K562 (cell line): ENCODE results near the gene LINS1. TPM values are rescaled to one million over a fixed set of nuclear protein-coding genes. Genes with fewer than 3 reads are reported as not detected.

Experiments used
- CCAR2 ChIP-seq: fragments of 200-400 bp; formaldehyde crosslinking; IDR thresholded peaks from 2 replicates; pipeline ENCODE4 v1.6.1; 2017; ENCODE audit warnings: mild to moderate bottlenecking, low read depth, low read length
- HOMEZ ChIP-seq: fragments of 250-450 bp; sonication (Bioruptor Pico); IDR thresholded peaks from 2 replicates; pipeline ENCODE4 v1.4.0; 2020; ENCODE audit warnings: mild to moderate bottlenecking, moderate library complexity
- MLX ChIP-seq, 2 experiments: fragments of 450-650 bp in 1 of 2; sonication (generic) in 1 of 2; formaldehyde crosslinking; conservative IDR thresholded peaks; 2 replicates each; pipeline versions ENCODE4 v1.4.0 to v1.8.1; 2020 to 2022; ENCODE audit warnings: mild to moderate bottlenecking in 1 of 2, missing genetic modification reagents in 1 of 2
- RBM22 ChIP-seq: fragments of 200-400 bp; formaldehyde crosslinking; IDR thresholded peaks from 2 replicates; pipeline ENCODE4 v1.6.1; 2018; ENCODE audit warnings: low read length, low read depth; ENCODE audit not compliant: poor library complexity, severe bottlenecking
- RBM25 ChIP-seq: fragments of 200-400 bp; formaldehyde crosslinking; IDR thresholded peaks from 2 replicates; pipeline ENCODE4 v1.6.1; 2018; ENCODE audit warnings: low read length, low read depth, moderate library complexity; ENCODE audit not compliant: severe bottlenecking
- SPI1 ChIP-seq: IDR thresholded peaks from 2 replicates; pipeline ENCODE4 v1.6.1; 2011; ENCODE audit warnings: low read depth, low read length, control low read depth, borderline replicate concordance
- STAT6 ChIP-seq: sonication (generic); formaldehyde crosslinking; IDR thresholded peaks from 2 replicates; pipeline ENCODE4 v1.8.1; 2023; ENCODE audit warnings: mild to moderate bottlenecking, missing genetic modification reagents
- TCFL5 ChIP-seq: fragments of 250-450 bp; sonication (Bioruptor Pico); conservative IDR thresholded peaks from 2 replicates; pipeline ENCODE4 v1.6.1; 2021; ENCODE audit warnings: mild to moderate bottlenecking, moderate library complexity, matching md5 sums
- ZBTB17 ChIP-seq: fragments of 450-650 bp; formaldehyde crosslinking; IDR thresholded peaks from 2 replicates; pipeline ENCODE4 v1.4.0; 2020; ENCODE audit warnings: mild to moderate bottlenecking
- ZNF263 ChIP-seq: sonication (generic); formaldehyde crosslinking; IDR thresholded peaks from 2 replicates; pipeline ENCODE4 v1.8.0; 2022; ENCODE audit warnings: mild to moderate bottlenecking, missing genetic modification reagents, borderline replicate concordance
- ZNF408 ChIP-seq: fragments of 250-450 bp; sonication (Bioruptor Pico); IDR thresholded peaks from 2 replicates; pipeline ENCODE4 v1.4.0; 2020; ENCODE audit warnings: low read depth, mild to moderate bottlenecking, moderate library complexity
- ZNF444 ChIP-seq: fragments of 250-450 bp; sonication (Bioruptor Pico); IDR thresholded peaks from 2 replicates; pipeline ENCODE4 v1.4.0; 2020; ENCODE audit warnings: mild to moderate bottlenecking, moderate library complexity
- ZNF76 ChIP-seq: fragments of 250-450 bp; sonication (Bioruptor Pico); IDR thresholded peaks from 2 replicates; pipeline ENCODE4 v1.4.0; 2020; ENCODE audit warnings: mild to moderate bottlenecking, moderate library complexity, borderline replicate concordance
- ZNF830 ChIP-seq: fragments of 250-450 bp; sonication (Bioruptor Pico); IDR thresholded peaks from 2 replicates; pipeline ENCODE4 v1.5.0; 2021; ENCODE audit warnings: mild to moderate bottlenecking
- polyA plus RNA-seq, 8 experiments: library from polyadenylated mRNA; depleted of rRNA in 4 of 8; stranded (reverse) in 5 of 8; unstranded in 3 of 8; fragments of >200 nt; fragmentation: Nextera tagmentation in 2 of 8; fragmentation: Illumina TruSeq in 1 of 8; extraction: Ambion mirVana in 2 of 8; extraction: Trizol in 1 of 8; gene quantifications; 2 replicates each; pipeline versions ENCODE4 v1.2.1 to v1.2.3, GENCODE V29; 2011 to 2014; ENCODE audit warnings: inconsistent platforms in 1 of 8, missing spikeins in 1 of 8
- total RNA-seq, 7 experiments: library from RNA; depleted of rRNA in 6 of 7; stranded (reverse); fragments of >200 nt in 6 of 7; fragmentation: Illumina TruSeq in 2 of 7; extraction: Trizol in 2 of 7; gene quantifications; 2 replicates each; pipeline versions ENCODE4 v1.2.1 to v1.2.3, GENCODE V29; 2011 to 2021; ENCODE audit warnings: low replicate concordance in 1 of 7
- TF ChIP-seq, protein P1 (sequence below): sonication (generic); formaldehyde crosslinking; IDR thresholded peaks from 2 replicates; pipeline ENCODE4 v1.8.1; 2023; ENCODE audit warnings: mild to moderate bottlenecking, missing genetic modification reagents
- TF ChIP-seq, protein P2 (sequence below): fragments of 250-450 bp; sonication (Bioruptor Pico); IDR thresholded peaks from 2 replicates; pipeline ENCODE4 v1.8.0; 2022; ENCODE audit warnings: inconsistent platforms
- TF ChIP-seq, protein P3 (sequence below): sonication (generic); formaldehyde crosslinking; IDR thresholded peaks from 2 replicates; pipeline ENCODE4 v1.8.0; 2022; ENCODE audit warnings: missing genetic modification reagents, mild to moderate bottlenecking, moderate library complexity, borderline replicate concordance

LINS1 gene
- total and polyA plus RNA-seq, 9 of the 15 experiments (the other 6 are each of a cell fraction or from before 2014, with no cell fraction given) = 15.4 to 31.4 (median 24.6) TPM

GRCh38 chr15:100602064-100602822, at the start of gene LINS1, which contains the start of gene ASB7 (continued):
- no peak for TF ChIP-seq MLX (CRISPR knock-in tag; conservative IDR thresholded peaks at IDR 0.05)
- TF ChIP-seq, protein P1, sequence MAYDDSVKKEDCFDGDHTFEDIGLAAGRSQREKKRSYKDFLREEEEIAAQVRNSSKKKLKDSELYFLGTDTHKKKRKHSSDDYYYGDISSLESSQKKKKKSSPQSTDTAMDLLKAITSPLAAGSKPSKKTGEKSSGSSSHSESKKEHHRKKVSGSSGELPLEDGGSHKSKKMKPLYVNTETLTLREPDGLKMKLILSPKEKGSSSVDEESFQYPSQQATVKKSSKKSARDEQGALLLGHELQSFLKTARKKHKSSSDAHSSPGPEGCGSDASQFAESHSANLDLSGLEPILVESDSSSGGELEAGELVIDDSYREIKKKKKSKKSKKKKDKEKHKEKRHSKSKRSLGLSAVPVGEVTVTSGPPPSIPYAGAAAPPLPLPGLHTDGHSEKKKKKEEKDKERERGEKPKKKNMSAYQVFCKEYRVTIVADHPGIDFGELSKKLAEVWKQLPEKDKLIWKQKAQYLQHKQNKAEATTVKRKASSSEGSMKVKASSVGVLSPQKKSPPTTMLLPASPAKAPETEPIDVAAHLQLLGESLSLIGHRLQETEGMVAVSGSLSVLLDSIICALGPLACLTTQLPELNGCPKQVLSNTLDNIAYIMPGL (CRISPR knock-in tag) = no peak
- TF ChIP-seq SPI1 = peak; percentile 98
- TF ChIP-seq HOMEZ = no peak
- TF ChIP-seq, protein P2, sequence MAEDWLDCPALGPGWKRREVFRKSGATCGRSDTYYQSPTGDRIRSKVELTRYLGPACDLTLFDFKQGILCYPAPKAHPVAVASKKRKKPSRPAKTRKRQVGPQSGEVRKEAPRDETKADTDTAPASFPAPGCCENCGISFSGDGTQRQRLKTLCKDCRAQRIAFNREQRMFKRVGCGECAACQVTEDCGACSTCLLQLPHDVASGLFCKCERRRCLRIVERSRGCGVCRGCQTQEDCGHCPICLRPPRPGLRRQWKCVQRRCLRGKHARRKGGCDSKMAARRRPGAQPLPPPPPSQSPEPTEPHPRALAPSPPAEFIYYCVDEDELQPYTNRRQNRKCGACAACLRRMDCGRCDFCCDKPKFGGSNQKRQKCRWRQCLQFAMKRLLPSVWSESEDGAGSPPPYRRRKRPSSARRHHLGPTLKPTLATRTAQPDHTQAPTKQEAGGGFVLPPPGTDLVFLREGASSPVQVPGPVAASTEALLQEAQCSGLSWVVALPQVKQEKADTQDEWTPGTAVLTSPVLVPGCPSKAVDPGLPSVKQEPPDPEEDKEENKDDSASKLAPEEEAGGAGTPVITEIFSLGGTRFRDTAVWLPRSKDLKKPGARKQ (CRISPR knock-in tag) = no peak
- TF ChIP-seq, protein P3, sequence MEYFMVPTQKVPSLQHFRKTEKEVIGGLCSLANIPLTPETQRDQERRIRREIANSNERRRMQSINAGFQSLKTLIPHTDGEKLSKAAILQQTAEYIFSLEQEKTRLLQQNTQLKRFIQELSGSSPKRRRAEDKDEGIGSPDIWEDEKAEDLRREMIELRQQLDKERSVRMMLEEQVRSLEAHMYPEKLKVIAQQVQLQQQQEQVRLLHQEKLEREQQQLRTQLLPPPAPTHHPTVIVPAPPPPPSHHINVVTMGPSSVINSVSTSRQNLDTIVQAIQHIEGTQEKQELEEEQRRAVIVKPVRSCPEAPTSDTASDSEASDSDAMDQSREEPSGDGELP (CRISPR knock-in tag) = peak; percentile 16; the same call in 1 of the 2 replicates
- TF ChIP-seq ZBTB17 (CRISPR knock-in tag) = peak; percentile 39; the same call in 1 of the 2 replicates
- TF ChIP-seq ZNF408 (CRISPR knock-in tag) = no peak
- TF ChIP-seq ZNF830 (CRISPR knock-in tag) = no peak
- TF ChIP-seq STAT6 (CRISPR knock-in tag) = no peak
- no peak for TF ChIP-seq ZNF76 (CRISPR knock-in tag)
- TF ChIP-seq RBM22 = no peak
- TF ChIP-seq RBM25 = no peak
- TF ChIP-seq TCFL5 (CRISPR knock-in tag) = no peak
- no peak for TF ChIP-seq CCAR2
- no peak for TF ChIP-seq ZNF263
- no peak for TF ChIP-seq ZNF444 (CRISPR knock-in tag)
